DND-41 (cell line): Measurements from ENCODE around the gene EMC8.

Experiments used
- ATAC-seq: fragments of 200-7000 bp; cut with Tn5 transposase; 3 replicates; pipeline ENCODE4 v1.9.1; 2021; ENCODE audit warnings: low read depth; ENCODE audit not compliant: insufficient read depth
- DNase-seq: peaks from one replicate; pipeline ENCODE4 v3.0.0-alpha.2; 2020
- H2AFZ ChIP-seq: 2 replicates; pipeline ENCODE4 v1.6.0; 2012; ENCODE audit warnings: low read depth, low read length
- H3K27ac ChIP-seq: 2 replicates; pipeline ENCODE4 v1.5.1; 2012; ENCODE audit warnings: low read length, inconsistent platforms
- H3K27me3 ChIP-seq: fragments of 200-600 bp; sonication (generic); 2 replicates; pipeline ENCODE4 v1.6.0; 2012; ENCODE audit warnings: low read length, mild to moderate bottlenecking, inconsistent platforms; ENCODE audit not compliant: insufficient read depth, poor library complexity
- H3K36me3 ChIP-seq: 2 replicates; pipeline ENCODE4 v1.5.1; 2012; ENCODE audit warnings: low read length, inconsistent platforms; ENCODE audit not compliant: insufficient read depth
- H3K4me1 ChIP-seq: 2 replicates; pipeline ENCODE4 v1.5.1; 2012; ENCODE audit warnings: mild to moderate bottlenecking, low read length; ENCODE audit not compliant: insufficient read depth
- H3K4me2 ChIP-seq: 2 replicates; pipeline ENCODE4 v1.6.0; 2012; ENCODE audit warnings: mild to moderate bottlenecking, moderate library complexity, low read length, inconsistent platforms; ENCODE audit not compliant: insufficient read depth
- H3K4me3 ChIP-seq, 2 experiments: fragments of 200-600 bp in 1 of 2; shearing (Covaris generic) in 1 of 2; 2 replicates each; pipeline ENCODE4 v1.5.1; 2012 to 2016; ENCODE audit warnings: inconsistent platforms in 2 of 2, low read length in 2 of 2, mild to moderate bottlenecking in 2 of 2, low read depth in 1 of 2, moderate library complexity in 1 of 2
- H3K79me2 ChIP-seq: 2 replicates; pipeline ENCODE4 v1.6.0; 2012; ENCODE audit warnings: low read length, inconsistent platforms; ENCODE audit not compliant: insufficient read depth
- H3K9ac ChIP-seq: 2 replicates; pipeline ENCODE4 v1.6.0; 2012; ENCODE audit warnings: low read depth, mild to moderate bottlenecking, inconsistent platforms, low read length, moderate library complexity
- H3K9me3 ChIP-seq: 2 replicates; pipeline ENCODE4 v1.5.1; 2012; ENCODE audit warnings: low read length, moderate library complexity, mild to moderate bottlenecking, inconsistent platforms; ENCODE audit not compliant: insufficient read depth, severe bottlenecking
- H4K20me1 ChIP-seq: 2 replicates; pipeline ENCODE4 v1.6.0; 2012; ENCODE audit warnings: low read length; ENCODE audit not compliant: insufficient read depth
- CTCF ChIP-seq: IDR thresholded peaks from 2 replicates; pipeline ENCODE4 v1.5.1; 2012; ENCODE audit warnings: borderline replicate concordance, low read length, moderate library complexity, mild to moderate bottlenecking; ENCODE audit not compliant: poor library complexity, severe bottlenecking; ENCODE audit errors: extremely low read depth
- EZH2 ChIP-seq: IDR thresholded peaks from 3 replicates; pipeline ENCODE4 v1.6.1; 2012; ENCODE audit warnings: borderline replicate concordance, low read depth, mild to moderate bottlenecking, moderate library complexity, low read length, inconsistent platforms; ENCODE audit not compliant: severe bottlenecking

The EMC8 gene

GRCh38 chr16:85844169-85844481 lies 44.8 kb upstream of the EMC8 start:
- TF ChIP-seq CTCF (no peak), EZH2 (no peak)
- Histone ChIP-seq H3K79me2 (no peaks in the 10 kb centered on the region), H3K9me3 (no peaks in the 10 kb centered on the region), H3K4me3 (no peak overlapping the region), H3K4me2 (no peak overlapping the region), H2AFZ (no peak overlapping the region), H4K20me1 (no peaks in the 10 kb centered on the region), H3K4me1 (no peaks in the 10 kb centered on the region), H3K27me3 (peaks cover 2% of the 10 kb centered on the region), H3K9ac (no peak overlapping the region), H3K36me3 (no peaks in the 10 kb centered on the region), H3K27ac (no peak overlapping the region)
- DNase-seq (no peak), ATAC-seq (no peak)

DNA sequence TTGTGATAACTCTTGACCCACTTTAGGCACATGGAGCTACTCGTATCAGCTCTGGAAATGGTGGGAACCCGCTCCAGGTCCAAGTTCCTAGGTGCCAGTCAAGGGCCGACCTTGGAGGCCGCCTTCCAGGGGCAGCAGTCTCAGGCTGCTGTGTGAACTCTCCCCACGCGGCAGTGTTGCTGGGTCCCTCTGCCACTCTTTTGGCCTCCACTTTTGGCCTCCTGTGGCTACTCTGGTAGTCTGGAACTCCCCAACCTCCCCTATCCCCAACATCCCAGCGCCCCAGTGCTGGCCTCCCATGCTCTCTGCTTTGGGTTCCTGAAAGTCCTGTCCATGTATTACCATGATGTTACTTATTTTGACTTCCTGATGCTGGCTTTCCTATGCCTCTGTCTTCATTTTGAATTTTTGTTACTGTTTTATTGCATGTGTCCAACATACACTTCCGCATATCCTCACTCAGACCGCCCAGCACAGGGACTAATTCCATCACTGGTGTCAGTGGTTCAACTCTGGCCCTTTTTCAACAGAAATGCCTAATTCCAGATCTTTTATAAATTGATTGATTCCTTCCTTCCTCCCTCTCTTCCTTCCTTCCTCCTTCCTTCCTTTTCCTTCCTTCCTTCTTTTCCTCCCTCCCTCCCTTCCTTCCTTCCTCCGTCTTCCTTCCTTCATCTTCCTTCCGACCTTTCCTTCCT lies 44.3 kb upstream of the EMC8 start:
- Histone ChIP-seq H3K36me3 (no peaks in the 10 kb centered on the region), H3K27ac (no peak overlapping the region), H3K4me3 (no peak overlapping the region), H3K9ac (no peak overlapping the region), H3K4me1 (no peaks in the 10 kb centered on the region), H3K79me2 (no peaks in the 10 kb centered on the region), H3K4me2 (no peak overlapping the region), H3K9me3 (no peaks in the 10 kb centered on the region), H3K27me3 (no peaks in the 10 kb centered on the region), H2AFZ (no peak overlapping the region), H4K20me1 (no peaks in the 10 kb centered on the region)
- DNase-seq: no peak
- TF ChIP-seq EZH2 (no peak), CTCF (no peak)
- no peak for ATAC-seq

DNA sequence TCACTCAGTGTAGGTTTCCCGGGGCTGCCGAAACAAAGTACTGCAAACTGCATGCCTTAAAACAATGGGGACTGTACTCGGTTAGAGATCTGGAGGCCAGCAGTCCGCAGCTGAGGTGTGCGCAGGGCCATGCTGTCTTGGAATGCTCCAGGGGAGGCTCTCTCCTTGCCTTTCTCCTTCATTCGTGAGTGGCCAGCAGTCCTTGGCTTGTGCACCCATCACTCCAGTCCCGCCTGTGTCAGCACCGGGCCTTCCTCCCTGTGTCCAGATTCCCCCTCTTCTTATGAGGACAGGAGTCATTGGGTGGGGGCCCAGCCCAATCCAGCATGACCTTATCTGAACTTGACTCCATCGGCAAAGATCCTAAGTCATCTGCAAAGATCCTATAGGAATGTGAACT lies 43.5 kb upstream of the EMC8 start:
- Histone ChIP-seq H3K4me3 (no peak overlapping the region), H3K36me3 (no peaks in the 10 kb centered on the region), H3K27ac (no peak overlapping the region), H3K79me2 (no peaks in the 10 kb centered on the region), H3K4me2 (no peak overlapping the region), H3K27me3 (no peaks in the 10 kb centered on the region), H2AFZ (no peak overlapping the region), H3K4me1 (no peaks in the 10 kb centered on the region), H3K9ac (no peak overlapping the region), H3K9me3 (no peaks in the 10 kb centered on the region), H4K20me1 (no peaks in the 10 kb centered on the region)
- ATAC-seq (no peak), DNase-seq (no peak)
- no peak for TF ChIP-seq EZH2
- TF ChIP-seq CTCF: no peak

DNA sequence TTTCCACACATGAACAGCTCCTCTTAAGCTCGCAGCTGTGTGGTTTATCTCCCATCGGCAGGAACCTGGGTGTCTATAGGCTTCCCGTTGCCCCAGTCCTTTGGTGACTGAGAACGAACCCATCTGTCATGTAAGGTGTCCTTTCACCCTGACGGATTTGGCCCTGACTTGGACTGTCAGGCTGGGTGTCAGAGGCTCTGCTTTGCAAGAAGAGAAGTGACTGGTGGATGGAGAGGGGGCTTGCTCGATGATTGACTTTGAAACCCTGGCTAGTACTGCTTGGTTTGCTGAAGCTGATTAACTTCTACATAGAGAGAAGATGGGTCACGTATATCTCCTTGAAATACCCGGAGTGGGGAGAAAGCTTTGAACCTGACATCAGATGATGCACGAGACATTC lies 43.1 kb upstream of the EMC8 start:
- no peak for ATAC-seq
- Histone ChIP-seq H4K20me1 (no peaks in the 10 kb centered on the region), H2AFZ (no peak overlapping the region), H3K79me2 (no peaks in the 10 kb centered on the region), H3K36me3 (no peaks in the 10 kb centered on the region), H3K4me2 (no peak overlapping the region), H3K27me3 (no peaks in the 10 kb centered on the region), H3K9me3 (no peaks in the 10 kb centered on the region), H3K4me1 (no peaks in the 10 kb centered on the region), H3K27ac (no peak overlapping the region), H3K9ac (no peak overlapping the region), H3K4me3 (no peak overlapping the region)
- DNase-seq: no peak
- TF ChIP-seq CTCF (no peak), EZH2 (no peak)
